Embryonic facial prominence (tissue), 1 donor: ENCODE data around the gene CFAP69.
"Not testable (repeated sequence)": the region's sequence is repeated elsewhere in the genome, so short reads cannot be mapped to it uniquely, and the experiment has no call there.

ENCODE experiments used
- DNase-seq: peaks from one replicate; pipeline ENCODE4 v3.0.0-alpha.2; 2016; ENCODE audit errors: extremely low spot score

Gene CFAP69

DNA sequence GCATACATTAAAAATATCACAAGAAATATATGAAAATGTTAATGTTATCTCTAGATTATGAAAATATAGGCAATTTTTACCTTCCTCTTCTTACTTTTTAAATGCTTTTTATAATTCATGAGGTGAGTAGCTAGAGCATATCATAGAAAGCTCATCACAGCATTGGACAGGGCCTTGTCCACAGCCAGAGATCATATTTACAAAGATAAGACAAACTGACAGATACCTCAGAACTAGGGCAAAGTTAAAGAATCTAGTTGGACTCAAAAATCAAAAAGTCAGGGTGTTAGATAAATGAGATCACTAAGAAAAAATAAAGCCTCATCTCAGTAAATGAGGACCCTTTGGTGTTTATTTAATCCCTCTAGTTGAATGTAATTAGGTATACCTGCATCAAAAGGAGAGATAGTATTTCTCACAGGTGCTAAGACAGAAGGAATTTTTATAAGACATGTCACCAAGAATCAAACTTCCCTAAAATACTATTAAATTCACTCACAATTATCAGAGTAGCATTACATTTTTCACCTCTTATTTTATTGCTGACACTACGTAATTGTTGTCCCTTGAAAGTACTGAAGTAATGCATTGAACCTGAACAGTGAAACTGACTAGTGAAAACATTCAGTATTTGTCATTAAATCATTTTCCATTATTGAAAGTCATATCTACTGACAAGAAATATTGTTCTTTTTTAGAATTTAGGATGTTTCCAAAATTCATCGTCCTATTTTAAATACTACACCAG, 25.6 kb downstream of the CFAP69 start:
- no peak for DNase-seq

DNA sequence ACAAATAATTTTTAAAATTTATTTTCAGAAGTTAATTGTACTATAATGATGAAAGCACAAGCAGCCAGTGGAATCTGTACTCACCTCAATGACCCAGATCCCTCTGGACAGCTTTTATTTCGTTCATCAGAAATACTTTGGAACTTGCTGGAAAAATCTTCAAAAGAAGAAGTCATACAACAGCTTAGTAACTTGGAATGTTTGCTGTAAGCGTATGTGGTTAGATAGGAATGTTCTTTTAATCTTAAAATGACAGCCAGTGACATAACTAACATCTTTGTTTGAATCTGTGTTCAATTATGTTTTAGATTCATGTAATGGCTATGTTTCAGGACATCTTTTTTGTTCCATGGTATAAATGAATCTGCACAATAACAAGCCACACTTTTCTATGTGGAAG, 26.8 kb downstream of the CFAP69 start:
- no peak for DNase-seq

DNA sequence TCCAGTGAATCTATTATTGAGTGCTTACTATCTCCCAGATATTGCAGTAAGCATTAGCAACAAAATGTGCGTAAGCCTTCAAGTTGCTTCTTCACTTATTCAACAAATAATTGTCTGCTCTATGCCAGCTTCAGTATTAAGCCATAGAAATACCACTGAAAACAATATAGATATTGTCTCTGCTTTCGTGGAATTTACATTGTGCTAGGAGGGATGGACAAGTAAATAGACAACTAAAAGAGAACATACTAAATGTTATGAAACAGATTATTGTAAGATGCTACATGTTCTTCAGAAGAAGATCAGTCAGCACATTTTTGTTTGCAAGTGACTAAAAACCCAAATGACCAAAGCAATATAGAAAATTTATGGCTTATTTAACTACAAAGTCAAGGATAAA, 27.3 kb downstream of the CFAP69 start:
- DNase-seq: no peak

DNA sequence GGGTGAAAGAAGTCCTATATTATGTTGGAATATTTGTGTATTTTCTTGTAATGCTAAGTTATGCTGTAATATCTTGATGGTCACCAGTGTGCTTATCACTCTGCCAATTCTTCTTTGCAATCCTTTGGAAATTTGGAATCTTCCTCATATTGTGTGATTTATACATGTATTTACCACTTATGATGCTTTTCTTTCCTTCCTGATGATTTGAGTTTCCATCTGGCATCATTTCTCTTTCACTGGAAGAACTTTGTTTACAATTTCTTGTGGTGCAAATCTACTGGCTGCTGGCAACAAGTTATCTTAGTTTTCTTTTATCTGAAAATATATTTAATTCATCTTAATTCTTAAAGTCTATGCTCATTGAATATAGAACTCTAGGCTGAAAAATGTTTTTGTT, 29.2 kb downstream of the CFAP69 start:
- DNase-seq: no peak

DNA sequence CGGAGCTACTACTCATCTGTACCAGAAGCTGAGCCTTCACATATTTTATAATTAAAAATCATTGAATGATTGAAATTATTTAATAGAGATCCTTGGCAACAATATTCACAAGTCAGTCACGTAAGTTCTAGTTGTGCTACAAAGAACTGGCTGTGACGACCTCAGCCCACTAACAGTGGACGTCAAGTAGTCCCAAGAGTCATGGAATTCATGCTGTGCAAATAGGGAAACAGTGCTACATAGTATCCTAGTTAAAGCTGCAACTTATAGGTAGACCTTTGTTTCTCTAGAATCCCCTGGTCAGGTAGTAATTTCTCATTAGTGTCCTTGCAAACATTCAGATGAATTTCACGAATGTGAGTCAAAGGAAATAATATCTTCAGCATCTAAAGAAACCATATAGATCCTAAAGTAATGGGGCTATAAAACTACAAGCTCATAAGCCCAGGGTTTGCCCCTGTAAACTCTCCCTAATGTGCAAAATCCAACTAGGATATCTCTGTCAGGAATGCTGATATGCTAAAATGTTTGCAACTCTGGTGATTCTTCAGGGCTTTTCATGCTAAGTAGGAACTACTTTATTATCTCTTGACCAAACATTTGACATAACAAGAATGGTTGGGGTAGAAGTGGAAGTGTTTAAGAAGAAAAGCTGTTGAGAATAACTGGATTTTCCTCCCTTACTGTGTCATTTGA, 31.2 kb downstream of the CFAP69 start:
- no peak for DNase-seq

DNA sequence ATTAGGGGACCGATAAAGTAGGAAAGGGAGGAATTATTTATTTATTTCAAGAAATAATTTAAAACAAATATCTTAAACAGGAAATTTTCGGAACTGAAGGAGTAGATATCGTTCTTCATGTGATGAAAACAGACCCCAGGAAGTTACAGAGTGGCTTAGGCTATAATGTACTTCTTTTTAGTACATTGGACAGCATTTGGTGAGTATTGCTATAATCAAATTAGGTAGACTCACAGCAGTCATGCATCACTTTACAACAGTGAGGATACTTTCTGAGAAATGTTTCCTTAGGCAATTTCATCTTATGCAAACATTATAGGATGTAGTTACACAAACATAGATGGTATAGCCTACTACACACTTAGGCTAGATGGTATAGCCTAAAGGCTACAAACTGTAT, 43.2 kb downstream of the CFAP69 start:
- DNase-seq: no peak

DNA sequence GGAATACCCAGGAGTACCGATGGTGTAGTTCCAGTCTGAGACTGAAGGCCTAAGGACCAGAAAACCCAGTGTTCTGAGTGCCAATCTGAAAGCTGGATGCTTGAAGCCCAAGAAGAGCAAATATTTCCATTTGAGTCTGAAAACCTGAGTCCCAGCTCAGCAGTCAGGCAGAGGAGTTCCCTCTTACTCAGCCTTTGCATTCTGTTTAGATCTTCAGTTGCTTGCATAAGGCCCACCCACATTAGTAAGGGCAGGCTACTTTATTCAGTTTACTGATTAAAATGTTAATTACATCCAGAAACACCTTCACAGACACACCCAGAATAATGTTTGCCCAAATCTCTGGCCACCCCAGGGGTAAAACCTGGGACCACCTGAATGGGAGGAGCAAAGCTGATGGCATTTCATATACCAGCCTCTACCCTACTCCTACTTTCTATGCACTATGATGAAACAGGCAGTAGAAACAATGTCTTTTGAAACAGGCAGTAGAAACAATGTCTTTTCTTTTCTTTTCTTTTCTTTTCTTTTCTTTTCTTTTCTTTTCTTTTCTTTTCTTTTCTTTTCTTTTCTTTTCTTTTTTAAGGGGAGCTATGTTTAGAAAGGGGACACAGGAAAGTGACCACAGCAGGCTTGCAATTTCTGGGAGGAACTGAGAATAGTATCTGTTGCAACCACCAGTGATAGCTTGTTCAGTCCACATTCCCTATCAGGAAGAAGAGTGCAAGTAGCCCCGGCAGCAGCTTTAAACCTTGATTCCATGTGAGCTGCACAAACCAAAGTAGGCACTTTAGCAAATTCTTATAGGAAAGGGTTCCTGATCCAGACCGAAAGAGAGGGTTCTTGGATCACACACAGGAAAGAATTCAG, 45.5 kb downstream of the CFAP69 start:
- DNase-seq: no peak

DNA sequence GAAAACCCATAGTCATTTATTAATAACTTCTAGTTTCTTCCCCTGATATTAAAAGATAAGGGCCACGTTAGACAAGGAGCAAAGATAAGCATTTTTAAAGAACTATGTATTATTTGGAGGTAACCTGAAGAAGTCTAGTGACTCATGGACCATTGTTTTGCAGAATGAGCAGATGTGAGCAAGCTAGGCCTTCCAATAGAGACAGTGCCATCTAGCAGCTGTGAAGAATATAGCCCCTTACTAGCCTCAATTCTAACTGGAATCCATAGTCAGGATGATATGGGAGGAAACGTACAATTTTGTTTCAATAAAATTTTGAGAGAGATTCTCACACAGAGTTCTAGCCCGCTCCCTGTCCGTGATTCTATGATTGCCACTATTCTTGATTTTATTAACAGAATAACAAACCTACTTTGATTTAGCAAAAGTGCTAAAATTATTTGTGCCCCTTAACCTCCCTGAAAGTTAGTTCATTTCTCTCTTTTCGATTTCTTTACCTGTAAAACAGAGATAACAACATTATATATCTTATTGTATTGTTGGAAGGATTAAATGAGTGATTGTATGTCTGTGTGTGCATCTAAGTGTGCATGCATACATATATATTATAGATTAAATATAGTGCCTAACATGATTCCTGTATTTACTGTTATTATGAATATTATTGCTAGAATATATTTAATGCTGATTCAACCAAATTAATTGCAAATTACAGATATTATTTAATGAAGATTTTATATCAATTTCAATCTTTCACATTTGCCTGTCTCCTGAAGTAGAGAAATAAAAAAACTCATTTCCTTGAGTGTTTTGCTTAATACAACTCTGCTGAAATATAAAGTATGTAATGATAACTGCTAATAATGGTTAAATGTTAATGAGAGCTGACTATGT, 53.4 kb downstream of the CFAP69 start:
- no peak for DNase-seq

DNA sequence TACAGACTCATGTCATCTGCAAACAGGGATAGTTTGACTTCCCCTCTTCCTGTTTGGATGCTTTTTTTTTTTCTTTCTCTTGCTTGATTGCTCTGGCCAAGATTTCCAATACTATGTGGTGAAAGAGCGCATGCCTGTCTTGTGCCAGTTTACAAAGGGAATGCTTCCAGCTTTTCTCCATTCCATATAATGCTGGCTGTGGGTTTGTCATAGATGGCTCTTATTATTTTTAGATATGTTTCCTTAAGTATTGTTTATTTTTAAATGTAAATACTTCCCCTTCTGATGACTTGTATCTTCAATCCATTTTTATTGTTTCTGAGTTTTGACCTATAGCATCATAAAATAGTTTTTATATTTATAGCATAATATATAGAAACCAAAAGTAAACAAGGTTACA, 58.3 kb downstream of the CFAP69 start:
- no peak for DNase-seq

DNA sequence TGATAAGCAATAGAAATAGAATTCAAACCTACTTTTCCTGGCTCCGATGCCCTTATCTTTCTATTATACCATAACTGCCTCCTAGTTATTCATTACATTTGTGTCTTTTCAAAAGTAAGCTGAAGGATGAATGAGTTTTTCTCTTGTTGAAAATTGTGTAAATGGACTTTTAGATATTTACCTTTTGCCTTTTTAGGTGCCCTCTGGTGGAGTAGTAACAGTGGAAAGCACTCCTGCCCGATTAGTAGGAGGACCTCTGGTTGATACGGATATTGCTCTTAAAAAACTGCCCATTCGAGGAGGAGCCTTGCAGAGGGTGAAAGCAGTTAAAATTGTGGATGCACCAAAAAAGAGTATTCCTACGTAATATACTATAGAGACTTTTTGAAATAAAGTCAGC, 64.9 kb downstream of the CFAP69 start:
- no peak for DNase-seq

DNA sequence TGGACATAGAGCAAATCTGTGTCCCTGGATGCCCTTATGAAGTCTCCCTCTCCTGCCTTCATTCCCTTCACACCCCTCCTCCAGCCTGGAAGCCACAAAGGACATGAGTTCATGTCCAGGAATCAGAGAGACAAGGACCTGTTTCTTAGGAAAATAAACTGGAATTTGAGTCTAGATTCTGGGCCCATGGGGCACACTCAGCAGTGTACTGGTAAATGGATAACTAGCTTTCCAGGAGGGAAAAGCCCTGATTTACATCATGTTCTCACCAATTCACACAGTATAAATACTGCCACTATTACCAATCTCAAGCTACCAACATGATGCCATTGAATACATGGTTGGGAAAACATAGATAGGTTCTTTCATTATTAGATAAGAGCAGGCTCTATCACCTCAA, 66.2 kb downstream of the CFAP69 start:
- no peak for DNase-seq

DNA sequence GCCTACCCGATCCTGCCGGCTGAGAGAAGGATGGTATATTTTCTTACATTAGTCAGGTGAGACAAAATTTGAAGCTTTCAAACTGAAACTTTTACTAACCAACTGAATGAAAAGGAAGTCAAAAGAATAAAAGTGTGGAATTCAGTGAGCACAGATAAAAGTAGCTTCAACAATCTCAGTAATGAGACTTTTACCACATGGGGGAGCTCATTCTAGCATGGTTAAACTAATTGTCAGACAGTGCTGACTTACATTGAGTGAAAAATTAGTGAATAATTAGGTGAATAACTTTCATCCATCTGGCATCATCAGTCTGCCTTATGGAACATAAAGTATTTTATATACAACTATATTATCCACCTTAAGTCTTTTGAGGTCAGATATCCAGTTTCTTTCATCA, 67.8 kb downstream of the CFAP69 start:
- DNase-seq: no peak

DNA sequence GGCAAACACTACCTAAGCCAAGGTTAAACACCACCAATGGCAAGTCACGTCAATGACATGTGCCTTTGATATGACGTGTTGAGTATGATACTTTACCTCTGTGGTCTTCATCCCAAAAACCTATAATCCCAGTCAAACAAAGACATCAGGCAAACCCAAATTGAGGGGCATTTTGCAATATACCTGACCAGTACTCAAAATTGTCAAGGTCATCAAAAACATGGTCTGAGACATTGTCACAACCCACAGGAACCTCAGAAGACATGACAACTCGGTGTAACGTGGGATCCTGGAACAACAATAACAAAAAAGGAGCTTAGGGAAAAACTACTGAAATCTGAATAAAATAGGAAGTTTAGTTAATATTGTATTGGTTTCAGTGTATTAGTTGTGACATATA, 68.9 kb downstream of the CFAP69 start:
- DNase-seq: no peak

DNA sequence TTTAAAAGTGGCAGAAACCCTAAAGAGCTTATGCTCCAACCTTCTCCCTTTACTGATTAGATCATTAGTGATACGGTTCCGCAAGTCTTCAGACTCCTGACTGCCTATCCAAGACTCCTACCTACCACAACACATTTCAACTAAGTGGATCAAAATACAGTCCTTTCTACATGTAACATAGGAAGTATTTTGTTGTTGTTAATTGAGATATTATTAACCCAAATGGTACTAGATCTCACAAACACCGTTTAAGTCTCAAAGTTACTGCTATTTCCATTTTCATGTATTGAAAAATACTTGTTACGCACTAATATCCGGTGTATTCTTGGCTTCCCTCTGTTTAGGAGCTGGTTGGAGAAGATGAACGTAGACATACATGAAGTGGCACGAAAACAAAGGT, 75.0 kb downstream of the CFAP69 start:
- DNase-seq: no peak

DNA sequence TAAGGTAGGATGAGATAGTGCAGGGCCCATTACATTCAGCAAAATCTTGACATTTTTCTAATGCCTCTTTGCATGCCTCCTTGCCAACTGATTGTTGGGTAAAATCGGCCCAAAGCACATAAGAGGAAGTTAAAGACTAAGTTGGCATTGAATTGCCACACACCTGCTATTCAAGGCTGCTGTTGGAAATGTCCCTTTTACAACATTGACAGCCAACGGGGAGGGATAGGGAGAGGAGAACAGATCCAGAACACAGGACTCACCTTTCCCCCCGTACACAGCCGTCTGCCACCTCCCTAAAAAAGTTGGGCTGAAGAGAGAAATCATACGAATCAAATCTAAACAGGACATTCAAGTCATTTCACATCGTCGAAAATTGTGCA, 75.4 kb downstream of the CFAP69 start:
- no peak for DNase-seq

DNA sequence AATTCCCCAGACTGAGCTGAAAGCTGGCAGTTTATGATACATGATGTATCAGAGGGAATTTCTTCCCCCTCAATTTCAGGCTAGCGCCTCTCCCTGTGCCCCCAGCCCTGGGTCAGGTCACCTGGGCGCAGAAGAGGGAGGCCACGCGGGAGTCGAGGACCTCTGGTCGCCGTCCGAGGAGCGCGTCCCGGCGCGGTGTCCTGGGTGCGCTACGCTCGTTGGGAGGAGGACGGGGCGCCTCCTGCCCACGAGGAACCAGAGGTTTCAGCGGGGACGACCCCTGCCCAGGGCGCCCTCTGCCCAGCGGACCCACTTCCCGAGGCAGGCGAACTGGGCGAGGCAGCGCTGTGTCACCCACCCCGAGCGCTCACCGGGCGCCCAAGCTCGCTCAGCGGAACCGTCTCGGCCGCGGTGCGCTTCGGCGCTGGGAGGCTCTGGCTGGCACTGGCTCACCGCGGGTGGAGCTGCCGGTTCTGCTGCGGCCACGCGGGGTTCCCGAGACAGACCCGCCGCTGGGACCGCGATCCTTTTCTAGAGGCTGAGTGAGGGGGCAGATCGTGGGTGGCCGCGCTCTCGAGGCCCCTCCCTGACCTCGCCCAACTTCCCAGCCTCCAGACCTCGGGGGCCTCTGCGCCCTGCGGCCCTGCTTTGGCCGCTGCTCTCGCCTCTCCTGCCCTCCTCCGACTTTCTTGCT, 76.0 kb downstream of the CFAP69 start, which contains the start of gene FAM237B:
Gene FAM237B (minus strand): TSS at position 504 of the 694 bp plus-strand sequence. CDS start 1,556 bp downstream, outside the sequence.
- no peak for DNase-seq

DNA sequence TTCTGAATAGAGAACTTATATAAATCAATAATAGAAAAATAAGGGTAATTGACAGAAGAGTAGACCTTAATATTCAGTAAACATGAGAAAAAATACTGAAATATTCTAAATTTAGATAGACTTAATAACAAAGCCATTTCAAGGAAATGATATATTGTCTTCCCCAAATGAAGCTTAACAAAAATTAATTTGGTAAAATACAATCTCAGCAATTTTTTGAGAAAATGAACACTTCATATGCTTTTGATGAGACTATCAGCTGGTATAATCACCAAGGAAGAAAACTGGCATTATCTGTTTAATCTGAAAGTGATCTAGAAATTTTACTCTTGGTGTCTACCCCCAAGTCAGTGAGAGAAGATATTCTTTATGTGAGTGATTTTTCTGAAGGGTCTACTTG, 77.9 kb downstream of the CFAP69 start:
- DNase-seq: no peak

DNA sequence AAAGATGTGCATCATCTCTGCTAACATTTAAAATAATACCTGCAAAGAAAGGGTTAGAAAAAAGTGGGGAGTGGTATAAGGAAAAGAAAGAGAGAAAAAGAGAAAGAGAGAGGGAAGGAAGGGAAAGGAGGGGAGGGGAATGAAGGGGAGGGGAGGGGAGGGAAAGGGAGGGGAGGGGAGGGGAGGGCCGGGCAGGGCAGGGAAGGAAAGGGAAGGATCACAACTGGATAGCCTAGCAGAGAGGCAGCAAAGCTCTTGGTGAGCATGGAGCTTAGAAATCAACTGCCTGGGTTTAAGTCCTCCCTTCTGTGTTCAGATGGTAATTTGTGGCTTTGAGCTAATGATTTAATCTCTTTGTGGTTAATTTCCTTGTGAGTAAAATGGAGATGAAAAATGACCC, 81.5 kb downstream of the CFAP69 start:
- no peak for DNase-seq

DNA sequence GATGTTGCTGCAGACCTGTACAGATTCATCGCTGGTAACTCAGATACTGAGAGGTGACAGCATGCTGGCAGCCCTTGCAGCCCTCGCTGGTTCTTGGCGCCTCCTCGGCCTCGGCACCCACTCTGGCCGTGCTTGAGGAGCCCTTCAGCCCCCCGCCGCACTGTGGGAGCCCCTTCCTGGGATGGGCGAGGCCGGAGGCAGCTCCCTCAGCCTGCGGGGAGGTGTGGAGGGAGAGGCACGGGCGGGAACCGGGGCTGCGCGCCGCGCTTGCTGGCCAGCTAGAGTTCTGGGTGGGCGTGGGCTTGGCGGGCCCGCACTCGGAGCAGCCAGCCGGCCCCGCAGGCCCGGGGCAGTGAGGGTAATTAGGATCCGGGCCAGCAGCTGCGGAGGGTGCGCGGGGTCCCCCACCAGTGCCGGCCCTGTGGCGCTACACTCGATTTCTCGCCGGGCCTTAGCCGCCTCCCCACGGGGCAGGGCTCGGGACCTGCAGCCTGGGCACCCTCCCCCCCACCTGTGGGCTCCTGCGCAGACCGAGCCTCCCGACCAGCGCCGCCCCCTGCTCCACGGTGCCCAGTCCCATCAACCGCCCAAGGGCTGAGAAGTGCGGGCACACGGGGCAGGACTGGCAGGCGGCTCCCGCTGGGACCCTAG, 89.3 kb downstream of the CFAP69 start:
- DNase-seq: no peak

DNA sequence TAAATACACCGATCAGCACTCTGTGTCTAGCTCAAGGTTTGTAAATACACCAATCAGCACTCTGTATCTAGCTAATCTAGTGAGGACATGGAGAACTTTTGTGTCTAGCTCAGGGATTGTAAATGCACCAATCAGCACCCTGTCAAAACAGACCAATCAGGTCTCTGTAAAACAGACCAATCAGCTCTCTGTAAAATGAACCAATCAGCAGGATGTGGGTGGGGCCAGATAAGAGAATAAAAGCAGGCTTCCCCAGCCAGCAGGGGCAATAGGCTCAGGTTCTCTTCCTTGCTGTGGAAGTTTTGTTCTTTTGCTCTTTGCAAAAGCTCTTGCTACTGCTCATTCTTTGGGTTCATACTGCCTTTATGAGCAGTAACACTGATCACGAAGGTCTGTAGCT, 90.0 kb downstream of the CFAP69 start:
- DNase-seq: not testable (repeated sequence)
